K562 (cell line): ENCODE measurements around the gene RGS13. TPM values are rescaled to one million over a fixed set of nuclear protein-coding genes. Genes with fewer than 3 reads are reported as not detected.
A peak's percentile ranks its signal among the peaks of the same experiment; 100 is the strongest.

Experiments used
- ATAC-seq: fragments of 200-7000 bp; cut with Tn5 transposase; 3 replicates; pipeline ENCODE4 v1.9.1; 2020; ENCODE audit warnings: moderate library complexity
- BruUV-seq: library from RNA; stranded (reverse); fragments of 400-500 nt; replicated peaks from 2 replicates; lab custom pipeline; 2021; lab: Mats Ljungman, UMichigan
- CTCF ChIA-PET: fragments of 300-600 bp; formaldehyde crosslinking; extraction: SDS; loops from one replicate; lab custom pipeline; 2021; ENCODE audit warnings: low intra/inter-chr PET ratio; lab: Yijun Ruan, JAX
- POLR2A ChIA-PET: fragments of 300-600, 350-650 bp; sonication (Branson Sonifier 250); formaldehyde crosslinking; extraction: SDS; loops from one replicate; lab custom pipeline; 2021; ENCODE audit warnings: antibody characterized with exemption, inconsistent platforms; lab: Yijun Ruan, JAX
- DNase-seq, 4 experiments: peaks; one replicate each; pipeline versions ENCODE4 v3.0.0 to v3.0.0-alpha.2; 2011 to 2018; ENCODE audit warnings: low spot score in 3 of 4, mixed read lengths in 3 of 4; ENCODE audit errors: extremely low read depth in 1 of 4
- FAIRE-seq: peaks from 2 replicates; lab custom pipeline; 2011; peaks lifted over from hg19 to GRCh38; lab: Jason Lieb, UNC
- H2AFZ ChIP-seq: 2 replicates; pipeline ENCODE4 v1.6.0; 2011; ENCODE audit warnings: low read depth, low read length, control low read depth, inconsistent platforms
- H3K27ac ChIP-seq: fragments of 200-600 bp; 3 replicates; pipeline ENCODE4 v1.8.0; 2011; ENCODE audit warnings: low read depth, mild to moderate bottlenecking, control low read depth, inconsistent platforms, low read length, moderate library complexity, mixed read lengths; ENCODE audit errors: extremely low read depth
- H3K27me3 ChIP-seq, 2 experiments: fragments of 300-600 bp in 1 of 2; 2 replicates in 1 of 2; 3 replicates in 1 of 2; pipeline versions ENCODE4 v1.6.0 to v1.8.0; 2011; ENCODE audit warnings: inconsistent platforms in 2 of 2, low read length in 2 of 2, mild to moderate bottlenecking in 1 of 2, mixed read lengths in 1 of 2, moderate library complexity in 1 of 2; ENCODE audit not compliant: control insufficient read depth in 2 of 2, insufficient read depth in 2 of 2
- H3K36me3 ChIP-seq: fragments of 300-600 bp; 3 replicates; pipeline ENCODE4 v1.8.0; 2011; ENCODE audit warnings: mild to moderate bottlenecking, low read length, inconsistent platforms; ENCODE audit not compliant: control insufficient read depth, insufficient read depth
- H3K4me1 ChIP-seq, 2 experiments: fragments of 200-600 bp in 1 of 2; replicated peaks in 1 of 2; 2 replicates in 1 of 2; 3 replicates in 1 of 2; pipeline versions ENCODE4 v1.5.1 to v1.8.0; 2011; ENCODE audit warnings: inconsistent platforms in 2 of 2, low read length in 2 of 2, mild to moderate bottlenecking in 1 of 2, mixed read lengths in 1 of 2, moderate library complexity in 1 of 2; ENCODE audit not compliant: control insufficient read depth in 2 of 2, insufficient read depth in 2 of 2
- H3K4me2 ChIP-seq: 2 replicates; pipeline ENCODE4 v1.6.1; 2011; ENCODE audit warnings: low read length, control low read depth, inconsistent platforms, mixed read lengths; ENCODE audit not compliant: insufficient read depth
- H3K4me3 ChIP-seq: fragments of 200-600 bp; sonication (generic), shearing (Covaris generic); 2 replicates; pipeline ENCODE4 v1.5.1; 2016; ENCODE audit warnings: control low read depth, inconsistent platforms
- H3K79me2 ChIP-seq: fragments of 200-600 bp; 3 replicates; pipeline ENCODE4 v1.8.0; 2011; ENCODE audit warnings: low read length, inconsistent platforms; ENCODE audit not compliant: control insufficient read depth, insufficient read depth
- H3K9ac ChIP-seq, 2 experiments: 2 replicates each; pipeline versions ENCODE4 v1.6.0 to v1.6.1; 2011; ENCODE audit warnings: low read depth in 2 of 2, low read length in 2 of 2, control low read depth in 1 of 2, inconsistent platforms in 1 of 2, mild to moderate bottlenecking in 1 of 2, mixed read lengths in 1 of 2; ENCODE audit not compliant: insufficient read depth in 1 of 2
- H3K9me1 ChIP-seq: one replicate; pipeline ENCODE4 v1.6.0; 2011; ENCODE audit warnings: inconsistent platforms, mild to moderate bottlenecking, low read length, moderate library complexity; ENCODE audit not compliant: control insufficient read depth, insufficient read depth
- H3K9me3 ChIP-seq: replicated peaks from 2 replicates; pipeline ENCODE4 v1.5.1; 2011; ENCODE audit warnings: low read depth, low read length, inconsistent platforms; ENCODE audit not compliant: control insufficient read depth, insufficient read depth
- H4K20me1 ChIP-seq: replicated peaks from 2 replicates; pipeline ENCODE4 v1.6.1; 2011; ENCODE audit warnings: low read length, inconsistent platforms, mixed read lengths; ENCODE audit not compliant: control insufficient read depth, insufficient read depth
- SPI1 ChIP-seq: IDR thresholded peaks from 2 replicates; pipeline ENCODE4 v1.6.1; 2011; ENCODE audit warnings: low read depth, low read length, control low read depth, borderline replicate concordance
- WGBS: fragments of 100-300 bp; shearing (Covaris generic); methylation state at CpG from one replicate; pipeline ENCODE4 v1.1.6; 2016; ENCODE audit warnings: low coverage, mixed read lengths; ENCODE audit not compliant: insufficient coverage; ENCODE audit errors: missing lambda C conversion rate; 5-methylcytosine and 5-hydroxymethylcytosine counted together
- in situ Hi-C: fragments of 300-500 bp; cut with MboI; formaldehyde crosslinking; loops from 4 replicates; pipeline ENCODE4 v1.15.0; 2018; ENCODE audit warnings: inconsistent platforms, mixed read lengths
- intact Hi-C: fragments of 100-400 bp; cut with micrococcal nuclease; formaldehyde crosslinking; loops from 2 replicates; pipeline ENCODE4 v1.14.2; 2022
- polyA plus RNA-seq, 8 experiments: library from polyadenylated mRNA; depleted of rRNA in 4 of 8; stranded (reverse) in 5 of 8; unstranded in 3 of 8; fragments of >200 nt; fragmentation: Nextera tagmentation in 2 of 8; fragmentation: Illumina TruSeq in 1 of 8; extraction: Ambion mirVana in 2 of 8; extraction: Trizol in 1 of 8; gene quantifications; 2 replicates each; pipeline versions ENCODE4 v1.2.1 to v1.2.3, GENCODE V29; 2011 to 2014; ENCODE audit warnings: inconsistent platforms in 1 of 8, missing spikeins in 1 of 8
- total RNA-seq, 7 experiments: library from RNA; depleted of rRNA in 6 of 7; stranded (reverse); fragments of >200 nt in 6 of 7; fragmentation: Illumina TruSeq in 2 of 7; extraction: Trizol in 2 of 7; gene quantifications; 2 replicates each; pipeline versions ENCODE4 v1.2.1 to v1.2.3, GENCODE V29; 2011 to 2021; ENCODE audit warnings: low replicate concordance in 1 of 7
- TF ChIP-seq, protein P1 (sequence below), 2 experiments: fragments of 450-650 bp; IDR thresholded peaks; 2 replicates each; pipeline ENCODE4 v1.6.1; 2018; ENCODE audit warnings: mild to moderate bottlenecking in 2 of 2, low read depth in 1 of 2; ENCODE audit not compliant: partially characterized antibody in 2 of 2

Gene RGS13
- total and polyA plus RNA-seq, 9 of the 15 experiments (the other 6 are each of a cell fraction or from before 2014, with no cell fraction given), result not detected

DNA sequence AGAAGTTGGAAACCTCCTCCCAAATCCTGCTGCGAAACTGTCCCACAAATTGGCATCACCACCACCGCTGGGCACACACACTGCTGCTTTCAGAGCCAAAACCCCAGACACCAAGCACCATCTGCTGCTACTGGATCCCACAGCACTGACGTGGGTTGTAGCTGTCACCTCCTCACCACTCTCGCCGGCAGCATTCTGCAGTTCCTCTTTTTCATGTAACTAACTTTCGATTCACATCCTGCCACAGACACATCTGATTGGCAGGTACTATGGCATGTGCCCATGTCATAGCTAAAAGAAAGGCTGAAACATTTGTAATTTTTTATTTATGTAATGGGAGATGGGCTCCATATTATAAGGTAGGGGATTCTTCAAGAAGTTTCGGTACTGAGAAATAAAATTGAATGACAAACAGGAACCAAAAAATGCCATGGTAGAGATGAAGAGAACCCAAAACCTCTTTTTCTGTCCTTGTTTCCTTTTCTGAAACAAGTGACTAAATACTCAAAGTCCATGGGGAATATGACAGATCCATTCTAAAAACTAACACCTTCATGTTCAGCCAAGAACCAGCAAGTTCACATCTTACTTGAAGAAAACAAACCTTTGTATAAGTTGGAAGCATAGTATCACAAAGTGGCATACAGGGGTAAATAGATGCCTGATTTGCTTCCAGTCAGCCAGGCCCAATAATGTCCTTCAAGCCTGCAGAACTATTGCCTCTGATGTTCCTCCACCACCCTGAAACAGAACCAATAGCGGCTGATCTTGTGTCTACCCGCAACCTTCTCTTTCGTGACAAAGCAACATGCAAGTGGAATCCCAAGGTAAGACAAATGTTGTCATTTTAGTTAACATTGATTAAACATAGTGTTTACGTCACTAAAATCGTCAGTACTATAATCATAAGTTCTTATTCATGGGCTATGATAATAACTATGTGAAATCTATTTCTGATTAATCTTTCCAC lies 26.6 kb upstream of the RGS13 start:
- peak; percentile 6 for FAIRE-seq
- no peaks in the 10 kb centered on the region for H3K36me3 ChIP-seq
- no peaks in the 10 kb centered on the region; the same call in 1 of the 2 replicates for H3K9me3 ChIP-seq
- 2% methylated on average over 12 of the region's 12 CpGs for WGBS
- no peak overlapping the region for H3K4me2 ChIP-seq
- peak; percentile 95 for TF ChIP-seq SPI1
- TF ChIP-seq, protein P1, sequence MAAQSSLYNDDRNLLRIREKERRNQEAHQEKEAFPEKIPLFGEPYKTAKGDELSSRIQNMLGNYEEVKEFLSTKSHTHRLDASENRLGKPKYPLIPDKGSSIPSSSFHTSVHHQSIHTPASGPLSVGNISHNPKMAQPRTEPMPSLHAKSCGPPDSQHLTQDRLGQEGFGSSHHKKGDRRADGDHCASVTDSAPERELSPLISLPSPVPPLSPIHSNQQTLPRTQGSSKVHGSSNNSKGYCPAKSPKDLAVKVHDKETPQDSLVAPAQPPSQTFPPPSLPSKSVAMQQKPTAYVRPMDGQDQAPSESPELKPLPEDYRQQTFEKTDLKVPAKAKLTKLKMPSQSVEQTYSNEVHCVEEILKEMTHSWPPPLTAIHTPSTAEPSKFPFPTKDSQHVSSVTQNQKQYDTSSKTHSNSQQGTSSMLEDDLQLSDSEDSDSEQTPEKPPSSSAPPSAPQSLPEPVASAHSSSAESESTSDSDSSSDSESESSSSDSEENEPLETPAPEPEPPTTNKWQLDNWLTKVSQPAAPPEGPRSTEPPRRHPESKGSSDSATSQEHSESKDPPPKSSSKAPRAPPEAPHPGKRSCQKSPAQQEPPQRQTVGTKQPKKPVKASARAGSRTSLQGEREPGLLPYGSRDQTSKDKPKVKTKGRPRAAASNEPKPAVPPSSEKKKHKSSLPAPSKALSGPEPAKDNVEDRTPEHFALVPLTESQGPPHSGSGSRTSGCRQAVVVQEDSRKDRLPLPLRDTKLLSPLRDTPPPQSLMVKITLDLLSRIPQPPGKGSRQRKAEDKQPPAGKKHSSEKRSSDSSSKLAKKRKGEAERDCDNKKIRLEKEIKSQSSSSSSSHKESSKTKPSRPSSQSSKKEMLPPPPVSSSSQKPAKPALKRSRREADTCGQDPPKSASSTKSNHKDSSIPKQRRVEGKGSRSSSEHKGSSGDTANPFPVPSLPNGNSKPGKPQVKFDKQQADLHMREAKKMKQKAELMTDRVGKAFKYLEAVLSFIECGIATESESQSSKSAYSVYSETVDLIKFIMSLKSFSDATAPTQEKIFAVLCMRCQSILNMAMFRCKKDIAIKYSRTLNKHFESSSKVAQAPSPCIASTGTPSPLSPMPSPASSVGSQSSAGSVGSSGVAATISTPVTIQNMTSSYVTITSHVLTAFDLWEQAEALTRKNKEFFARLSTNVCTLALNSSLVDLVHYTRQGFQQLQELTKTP (IDR thresholded peaks at IDR 0.05; ENCODE audit: low read depth in 1 of 2, partially characterized antibody in 2 of 2), result no peak
- TF ChIP-seq, all 486 proteins: peak for 1
- H3K9me1 ChIP-seq, result no peaks in the 10 kb centered on the region
- H3K4me1 ChIP-seq, result no peaks in the 10 kb centered on the region
- intact Hi-C loops, result loop anchor here (1.0 kb wide), 1 partner anchor 135 kb away; no protein-coding TSS in a partner anchor
- H3K9ac ChIP-seq, result no peak overlapping the region
- H3K79me2 ChIP-seq, result no peaks in the 10 kb centered on the region
- CTCF ChIA-PET, result interaction anchor here (1.6 kb wide), 1 partner anchor 132 kb away, joined by 10 read pairs; no protein-coding TSS in a partner anchor
- POLR2A ChIA-PET, result no interaction called here
- ATAC-seq (peak; percentile 40; the same call in 1 of the 3 replicates), DNase-seq (peak in 1 of 4 experiments; percentile 2)
- no peak overlapping the region for H3K4me3 ChIP-seq
- H3K27ac ChIP-seq, result no peak overlapping the region
- H3K27me3 ChIP-seq, result no peaks in the 10 kb centered on the region
- BruUV-seq, result no TSS peak
- H2AFZ ChIP-seq, result 0 out of 2 replicates have a peak overlapping the region, but pooled peaks have one; percentile 40
- in situ Hi-C loops, result no loop called here
- no peaks in the 10 kb centered on the region for H4K20me1 ChIP-seq
